ENCODE results near the gene ADNP.

DNA sequence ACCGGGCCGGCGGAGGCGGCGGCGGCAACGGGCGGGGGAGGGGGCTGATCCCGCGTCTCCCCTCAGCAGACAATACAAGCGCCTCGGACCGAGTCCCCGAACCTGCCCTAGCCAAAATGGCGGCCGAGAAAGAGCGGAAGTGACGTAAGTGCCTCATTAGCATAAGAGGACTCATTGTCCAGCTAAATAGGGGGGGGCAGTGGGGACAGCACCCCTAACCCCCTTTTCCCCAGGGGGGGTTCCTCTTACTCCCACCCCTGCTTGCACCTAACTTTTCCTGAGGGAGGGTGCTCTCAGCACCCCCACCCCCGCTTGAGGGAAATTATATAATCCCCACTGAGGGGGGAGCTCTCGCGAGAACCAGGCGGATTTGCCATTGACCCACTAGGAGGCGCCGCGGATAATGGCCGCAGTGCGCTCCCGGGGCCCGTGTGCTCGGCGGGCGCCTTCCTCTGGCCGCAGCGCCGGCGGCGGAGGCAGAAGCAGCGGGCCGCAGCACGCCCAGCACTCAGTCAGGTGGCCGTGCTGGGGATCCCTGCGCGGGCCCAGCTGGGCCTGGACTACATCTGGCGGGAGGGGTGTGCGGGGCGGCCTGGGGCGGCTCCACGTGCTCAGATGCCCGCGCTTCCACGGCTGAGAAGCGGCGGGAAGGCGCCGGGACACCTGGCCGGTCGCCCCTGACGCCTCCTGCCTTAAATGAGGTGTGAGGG lies at the start of gene ADNP:
- TF ChIP-seq POLR2A (IDR thresholded peaks at IDR 0.05) (peak; percentile 84 to 92), CTCF (IDR thresholded peaks at IDR 0.05) (peak; percentile 45 to 87 (median 72))
